A549 (cell line): ENCODE data around the gene ZCWPW1. TPM values are rescaled to one million over a fixed set of nuclear protein-coding genes. Genes with fewer than 3 reads are reported as not detected.

ENCODE experiments used
- ATAC-seq, 2 experiments: fragments of 200-7000 bp in 1 of 2; fragments of >200 bp in 1 of 2; cut with Nextera tagmentation in 1 of 2; cut with Tn5 transposase in 1 of 2; 3 replicates each; pipeline versions ENCODE4 v1.8.0 to v1.9.1; 2018 to 2020; ENCODE audit warnings: mild to moderate bottlenecking in 1 of 2, moderate library complexity in 1 of 2
- CTCF ChIA-PET: fragments of 300-600 bp; sonication (Branson Sonifier 250); formaldehyde crosslinking; extraction: SDS; loops from one replicate; lab custom pipeline; 2021; ENCODE audit warnings: antibody characterized with exemption, inconsistent platforms; lab: Yijun Ruan, JAX
- POLR2A ChIA-PET: fragments of 350-600 bp; formaldehyde crosslinking; extraction: SDS; loops from one replicate; lab custom pipeline; 2021; ENCODE audit warnings: antibody characterized with exemption, inconsistent platforms; lab: Yijun Ruan, JAX
- DNase-seq, 2 experiments: peaks; one replicate each; pipeline versions ENCODE4 v3.0.0 to v3.0.0-alpha.2; 2011 to 2016; ENCODE audit warnings: low read depth in 1 of 2, low spot score in 1 of 2
- FAIRE-seq: peaks from 2 replicates; lab custom pipeline; 2011; peaks lifted over from hg19 to GRCh38; lab: Jason Lieb, UNC
- H3K27ac ChIP-seq, 2 experiments: fragments of >200 bp; sonication (Bioruptor Twin); formaldehyde crosslinking; 3 replicates each; pipeline ENCODE4 v1.5.1; 2016 to 2017
- H3K4me1 ChIP-seq: fragments of >200 bp; sonication (Bioruptor Twin); formaldehyde crosslinking; 3 replicates; pipeline ENCODE4 v1.6.1; 2016
- H3K4me2 ChIP-seq: fragments of >200 bp; sonication (Bioruptor Twin); formaldehyde crosslinking; 3 replicates; pipeline ENCODE4 v1.6.1; 2016
- H3K4me3 ChIP-seq: fragments of >200 bp; sonication (Bioruptor Twin); formaldehyde crosslinking; 3 replicates; pipeline ENCODE4 v1.5.1; 2016
- H3K9me3 ChIP-seq: fragments of >200 bp; sonication (Bioruptor Twin); formaldehyde crosslinking; 3 replicates; pipeline ENCODE4 v1.6.1; 2016
- CBX8 ChIP-seq: fragments of 200-600 bp; sonication (generic); IDR thresholded peaks from 2 replicates; pipeline ENCODE4 v1.6.1; 2016
- ESRRA ChIP-seq: fragments of 150-350 bp; IDR thresholded peaks from 2 replicates; pipeline ENCODE4 v1.6.1; 2014; ENCODE audit warnings: mild to moderate bottlenecking, low read length, borderline replicate concordance
- FOSL2 ChIP-seq, 2 experiments: fragments of 450-650 bp in 1 of 2; fragments of >200 bp in 1 of 2; sonication (Bioruptor Twin) in 1 of 2; formaldehyde crosslinking; IDR thresholded peaks; 2 replicates each; pipeline versions ENCODE4 v1.5.0 to v1.6.1; 2016 to 2020; ENCODE audit warnings: mild to moderate bottlenecking in 1 of 2, moderate library complexity in 1 of 2
- HEYL ChIP-seq: fragments of 250-450 bp; sonication (Bioruptor Pico); IDR thresholded peaks from 2 replicates; pipeline ENCODE4 v1.8.0; 2021; ENCODE audit warnings: mild to moderate bottlenecking, moderate library complexity
- MAFK ChIP-seq: fragments of 450-650 bp; IDR thresholded peaks from 2 replicates; pipeline ENCODE4 v1.6.1; 2014; ENCODE audit not compliant: partially characterized antibody
- MAZ ChIP-seq: fragments of 150-350 bp; IDR thresholded peaks from 2 replicates; pipeline ENCODE4 v1.6.1; 2014; ENCODE audit warnings: antibody characterized with exemption, low read depth, low read length, borderline replicate concordance
- NFE2L2 ChIP-seq: fragments of 150-350 bp; conservative IDR thresholded peaks from 2 replicates; pipeline ENCODE4 v1.6.1; 2014; ENCODE audit warnings: low read length
- RNF2 ChIP-seq: fragments of 200-600 bp; sonication (generic); IDR thresholded peaks from 2 replicates; pipeline ENCODE4 v1.6.1; 2016; ENCODE audit warnings: low read depth, mild to moderate bottlenecking, antibody characterized with exemption, moderate library complexity, borderline replicate concordance
- SREBF2 ChIP-seq: fragments of 450-650 bp; IDR thresholded peaks from 2 replicates; pipeline ENCODE4 v1.6.1; 2014; ENCODE audit warnings: mild to moderate bottlenecking, moderate library complexity
- TFCP2L1 ChIP-seq: fragments of 250-450 bp; sonication (Bioruptor Pico); IDR thresholded peaks from 2 replicates; pipeline ENCODE4 v1.5.0; 2021; ENCODE audit warnings: mild to moderate bottlenecking
- ZFP36 ChIP-seq: fragments of 450-650 bp; IDR thresholded peaks from 2 replicates; pipeline ENCODE4 v1.6.1; 2014; ENCODE audit warnings: borderline replicate concordance; ENCODE audit not compliant: partially characterized antibody
- ZNF302 ChIP-seq: fragments of 250-450 bp; sonication (Bioruptor Pico); IDR thresholded peaks from 2 replicates; pipeline ENCODE4 v1.9.0; 2021; ENCODE audit warnings: inconsistent platforms, mild to moderate bottlenecking, moderate library complexity
- ZSCAN20 ChIP-seq: fragments of 250-450 bp; sonication (Bioruptor Pico); IDR thresholded peaks from 2 replicates; pipeline ENCODE4 v1.8.0; 2022; ENCODE audit warnings: mild to moderate bottlenecking, moderate library complexity
- WGBS: methylation state at CpG from one replicate; pipeline ENCODE4 v1.1.6; 2017; ENCODE audit errors: missing lambda C conversion rate; 5-methylcytosine and 5-hydroxymethylcytosine counted together
- polyA plus RNA-seq, 4 experiments: library from polyadenylated mRNA; depleted of rRNA in 3 of 4; stranded (reverse); fragments of >200 nt; fragmentation: RNase III in 1 of 4; extraction: RNeasy Plus Mini Kit Qiagen cat#74134 plus additional on column Dnase treatment in 1 of 4; gene quantifications; 2 replicates in 3 of 4; 3 replicates in 1 of 4; pipeline ENCODE4 v1.2.3, GENCODE V29; 2011 to 2017
- TF ChIP-seq, protein P1 (sequence below): fragments of 200-600 bp; sonication (generic); IDR thresholded peaks from 2 replicates; pipeline ENCODE4 v1.6.1; 2016; ENCODE audit warnings: antibody characterized with exemption, mild to moderate bottlenecking, moderate library complexity
- TF ChIP-seq, protein P2 (sequence below): IDR thresholded peaks from 2 replicates; pipeline ENCODE4 v1.6.1; 2012
- TF ChIP-seq, protein P3 (sequence below): fragments of >200 bp; sonication (Bioruptor Twin); formaldehyde crosslinking; IDR thresholded peaks from 2 replicates; pipeline ENCODE4 v1.6.1; 2016
- TF ChIP-seq, protein P4 (sequence below): fragments of 150-350 bp; IDR thresholded peaks from 2 replicates; pipeline ENCODE4 v1.6.1; 2014; ENCODE audit warnings: low read depth, mild to moderate bottlenecking, low read length
- TF ChIP-seq, protein P5 (sequence below): fragments of 450-650 bp; IDR thresholded peaks from 2 replicates; pipeline ENCODE4 v1.6.1; 2014; ENCODE audit warnings: antibody characterized with exemption
- TF ChIP-seq, protein P6 (sequence below): fragments of >200 bp; sonication (Bioruptor Twin); formaldehyde crosslinking; IDR thresholded peaks from 3 replicates; pipeline ENCODE4 v1.5.1; 2016

ZCWPW1 gene
- polyA plus RNA-seq, 2 of the 4 experiments (the other 2 are of a cell fraction), result 2.0 to 4.2 TPM

DNA sequence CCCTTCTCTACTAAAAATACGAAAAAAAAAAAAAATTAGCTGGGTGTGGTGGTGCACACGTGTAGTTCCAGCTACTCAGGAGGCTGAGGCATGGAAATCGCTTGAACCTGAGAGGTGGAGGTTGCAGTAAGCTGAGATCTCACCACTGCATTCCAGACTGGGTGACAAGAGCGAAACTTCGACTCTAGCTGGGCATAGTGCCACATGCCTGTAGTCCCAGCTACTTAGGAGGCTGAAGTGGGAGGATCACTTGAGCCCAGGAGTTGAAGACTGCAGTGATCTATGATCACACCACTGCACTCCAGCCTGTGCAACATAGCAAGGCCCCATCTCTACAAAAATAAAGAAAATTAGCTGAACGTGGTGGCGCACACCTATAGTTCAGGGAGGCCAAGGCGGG is 36.8 kb upstream of the ZCWPW1 start:
- ATAC-seq (no peak), FAIRE-seq (no peak), DNase-seq (no peak)
- H3K27ac ChIP-seq, result no peak overlapping the region
- ChIA-PET POLR2A (interaction anchor here (0.8 to 1.0 kb wide), 2 partner anchors 14 to 36 kb away, joined by 3 to 6 read pairs; partner anchors contain the start of genes MEPCE and ZCWPW1), CTCF (interaction anchor here (0.6 to 11.9 kb wide), 18 partner anchors 9 to 387 kb away, joined by 3 to 273 read pairs (median 3); partner anchors contain the start of genes NYAP1, POP7, SLC12A9 and TSC22D4)
- H3K4me3 ChIP-seq, result no peak overlapping the region
- peaks cover 5% of the 10 kb centered on the region; the same call in 2 of the 3 replicates for H3K4me1 ChIP-seq
- WGBS, result 78% methylated on average over 8 of the region's 8 CpGs
- no peak for TF ChIP-seq SREBF2
- TF ChIP-seq FOSL2 (IDR thresholded peaks at IDR 0.05), result no peak
- TF ChIP-seq FOSL2 (CRISPR knock-in tag; IDR thresholded peaks at IDR 0.05), result no peak
- TF ChIP-seq CBX8, result no peak
- TF ChIP-seq, protein P1, sequence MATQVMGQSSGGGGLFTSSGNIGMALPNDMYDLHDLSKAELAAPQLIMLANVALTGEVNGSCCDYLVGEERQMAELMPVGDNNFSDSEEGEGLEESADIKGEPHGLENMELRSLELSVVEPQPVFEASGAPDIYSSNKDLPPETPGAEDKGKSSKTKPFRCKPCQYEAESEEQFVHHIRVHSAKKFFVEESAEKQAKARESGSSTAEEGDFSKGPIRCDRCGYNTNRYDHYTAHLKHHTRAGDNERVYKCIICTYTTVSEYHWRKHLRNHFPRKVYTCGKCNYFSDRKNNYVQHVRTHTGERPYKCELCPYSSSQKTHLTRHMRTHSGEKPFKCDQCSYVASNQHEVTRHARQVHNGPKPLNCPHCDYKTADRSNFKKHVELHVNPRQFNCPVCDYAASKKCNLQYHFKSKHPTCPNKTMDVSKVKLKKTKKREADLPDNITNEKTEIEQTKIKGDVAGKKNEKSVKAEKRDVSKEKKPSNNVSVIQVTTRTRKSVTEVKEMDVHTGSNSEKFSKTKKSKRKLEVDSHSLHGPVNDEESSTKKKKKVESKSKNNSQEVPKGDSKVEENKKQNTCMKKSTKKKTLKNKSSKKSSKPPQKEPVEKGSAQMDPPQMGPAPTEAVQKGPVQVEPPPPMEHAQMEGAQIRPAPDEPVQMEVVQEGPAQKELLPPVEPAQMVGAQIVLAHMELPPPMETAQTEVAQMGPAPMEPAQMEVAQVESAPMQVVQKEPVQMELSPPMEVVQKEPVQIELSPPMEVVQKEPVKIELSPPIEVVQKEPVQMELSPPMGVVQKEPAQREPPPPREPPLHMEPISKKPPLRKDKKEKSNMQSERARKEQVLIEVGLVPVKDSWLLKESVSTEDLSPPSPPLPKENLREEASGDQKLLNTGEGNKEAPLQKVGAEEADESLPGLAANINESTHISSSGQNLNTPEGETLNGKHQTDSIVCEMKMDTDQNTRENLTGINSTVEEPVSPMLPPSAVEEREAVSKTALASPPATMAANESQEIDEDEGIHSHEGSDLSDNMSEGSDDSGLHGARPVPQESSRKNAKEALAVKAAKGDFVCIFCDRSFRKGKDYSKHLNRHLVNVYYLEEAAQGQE, result no peak
- no peak for TF ChIP-seq ESRRA
- H3K4me2 ChIP-seq, result no peak overlapping the region
- H3K9me3 ChIP-seq, result no peaks in the 10 kb centered on the region

DNA sequence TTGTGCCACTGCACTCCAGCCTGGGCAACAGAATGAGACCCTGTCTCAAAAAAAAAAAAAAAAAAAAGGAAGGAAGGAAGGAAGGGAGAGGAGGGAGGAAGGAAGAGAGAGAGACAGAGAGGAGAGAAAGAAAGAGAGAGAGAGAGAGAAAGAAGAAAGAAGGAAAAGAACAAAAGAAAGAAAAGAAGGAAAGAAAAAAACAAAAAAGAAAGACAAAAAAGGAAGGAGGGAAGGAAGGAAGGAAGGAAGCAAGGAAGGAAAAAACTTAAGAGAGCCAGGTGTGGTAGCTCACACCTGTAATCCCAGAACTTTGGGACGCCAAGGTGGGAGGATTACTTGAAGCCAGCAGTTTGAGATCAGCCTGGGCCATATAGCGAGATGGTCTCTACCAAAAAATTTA is 36.3 kb upstream of the ZCWPW1 start:
- WGBS, result 87% methylated on average over 2 of the region's 2 CpGs
- POLR2A ChIA-PET, result interaction anchor here (1.0 kb wide), 1 partner anchor 36 kb away, joined by 6 read pairs; the partner anchor contains the start of genes MEPCE and ZCWPW1
- no peak for ATAC-seq
- no peaks in the 10 kb centered on the region for H3K9me3 ChIP-seq
- DNase-seq, result no peak
- no peak overlapping the region for H3K4me3 ChIP-seq
- H3K27ac ChIP-seq, result no peak overlapping the region
- peaks cover 5% of the 10 kb centered on the region; the same call in 2 of the 3 replicates for H3K4me1 ChIP-seq
- CTCF ChIA-PET, result interaction anchor here (0.8 to 11.9 kb wide), 9 partner anchors 12 to 241 kb away, joined by 3 to 273 read pairs (median 5); partner anchors contain the start of genes NYAP1, POP7 and TSC22D4
- H3K4me2 ChIP-seq, result no peak overlapping the region
- TF ChIP-seq ZFP36 (no peak), ZSCAN20 (CRISPR knock-in tag) (no peak)
- no peak for FAIRE-seq

DNA sequence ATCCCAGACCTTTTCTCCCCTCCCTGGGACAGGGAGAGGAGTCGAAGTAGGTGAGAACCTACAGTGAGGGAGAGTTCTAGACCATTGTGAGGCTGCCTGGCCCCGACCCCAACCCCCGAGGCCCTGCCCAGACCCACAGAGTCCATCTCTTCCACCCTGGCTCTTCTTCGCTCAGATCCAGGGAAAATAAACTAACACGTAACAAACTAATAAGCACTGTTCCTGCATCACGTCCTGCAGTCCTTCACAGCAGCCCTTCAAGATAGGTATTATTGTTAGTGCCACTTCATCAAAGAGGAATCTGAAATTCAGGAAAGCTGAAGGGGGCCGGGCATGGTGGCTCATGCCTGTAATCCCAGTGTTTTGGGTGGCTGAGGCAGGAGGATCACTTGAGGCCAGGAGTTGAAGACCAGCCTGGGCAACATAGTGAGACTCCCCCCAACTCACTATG is 35.7 kb upstream of the ZCWPW1 start, which contains the start of gene SPACDR:
Gene SPACDR, minus strand, starts transcription at position 51 of the 451 bp plus-strand sequence. CDS start 235 bp downstream, outside the sequence.
- no peak within 1 kb of the TSS for H3K27ac ChIP-seq
- FAIRE-seq (no peak), DNase-seq (no peak), ATAC-seq (no peak)
- no peaks in the 10 kb centered on the region for H3K9me3 ChIP-seq
- no peak within 1 kb of the TSS for H3K4me3 ChIP-seq
- WGBS, result 60% methylated on average over 7 of the region's 7 CpGs
- ChIA-PET CTCF (interaction anchor here (1.0 to 11.9 kb wide), 5 partner anchors 12 to 241 kb away, joined by 3 to 273 read pairs (median 56); partner anchors contain the start of genes NYAP1, POP7 and TSC22D4), POLR2A (interaction anchor here (0.6 kb wide), 1 partner anchor 155 kb away, joined by 3 read pairs; no protein-coding TSS in a partner anchor)
- H3K4me1 ChIP-seq, result peaks cover 5% of the 10 kb centered on the region; the same call in 2 of the 3 replicates
- TF ChIP-seq TFCP2L1 (no peak), MAFK (no peak), HEYL (CRISPR knock-in tag) (no peak), MAZ (no peak), ZNF302 (CRISPR knock-in tag) (no peak), NFE2L2 (no peak), RNF2 (no peak)
- TF ChIP-seq, protein P2, sequence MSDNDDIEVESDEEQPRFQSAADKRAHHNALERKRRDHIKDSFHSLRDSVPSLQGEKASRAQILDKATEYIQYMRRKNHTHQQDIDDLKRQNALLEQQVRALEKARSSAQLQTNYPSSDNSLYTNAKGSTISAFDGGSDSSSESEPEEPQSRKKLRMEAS, result no peak
- TF ChIP-seq, protein P1, result no peak
- TF ChIP-seq, protein P3, sequence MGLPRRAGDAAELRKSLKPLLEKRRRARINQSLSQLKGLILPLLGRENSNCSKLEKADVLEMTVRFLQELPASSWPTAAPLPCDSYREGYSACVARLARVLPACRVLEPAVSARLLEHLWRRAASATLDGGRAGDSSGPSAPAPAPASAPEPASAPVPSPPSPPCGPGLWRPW, result no peak
- TF ChIP-seq, protein P4, sequence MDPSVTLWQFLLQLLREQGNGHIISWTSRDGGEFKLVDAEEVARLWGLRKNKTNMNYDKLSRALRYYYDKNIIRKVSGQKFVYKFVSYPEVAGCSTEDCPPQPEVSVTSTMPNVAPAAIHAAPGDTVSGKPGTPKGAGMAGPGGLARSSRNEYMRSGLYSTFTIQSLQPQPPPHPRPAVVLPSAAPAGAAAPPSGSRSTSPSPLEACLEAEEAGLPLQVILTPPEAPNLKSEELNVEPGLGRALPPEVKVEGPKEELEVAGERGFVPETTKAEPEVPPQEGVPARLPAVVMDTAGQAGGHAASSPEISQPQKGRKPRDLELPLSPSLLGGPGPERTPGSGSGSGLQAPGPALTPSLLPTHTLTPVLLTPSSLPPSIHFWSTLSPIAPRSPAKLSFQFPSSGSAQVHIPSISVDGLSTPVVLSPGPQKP, result no peak
- TF ChIP-seq, protein P5, sequence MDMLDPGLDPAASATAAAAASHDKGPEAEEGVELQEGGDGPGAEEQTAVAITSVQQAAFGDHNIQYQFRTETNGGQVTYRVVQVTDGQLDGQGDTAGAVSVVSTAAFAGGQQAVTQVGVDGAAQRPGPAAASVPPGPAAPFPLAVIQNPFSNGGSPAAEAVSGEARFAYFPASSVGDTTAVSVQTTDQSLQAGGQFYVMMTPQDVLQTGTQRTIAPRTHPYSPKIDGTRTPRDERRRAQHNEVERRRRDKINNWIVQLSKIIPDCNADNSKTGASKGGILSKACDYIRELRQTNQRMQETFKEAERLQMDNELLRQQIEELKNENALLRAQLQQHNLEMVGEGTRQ, result no peak
- TF ChIP-seq, protein P6, sequence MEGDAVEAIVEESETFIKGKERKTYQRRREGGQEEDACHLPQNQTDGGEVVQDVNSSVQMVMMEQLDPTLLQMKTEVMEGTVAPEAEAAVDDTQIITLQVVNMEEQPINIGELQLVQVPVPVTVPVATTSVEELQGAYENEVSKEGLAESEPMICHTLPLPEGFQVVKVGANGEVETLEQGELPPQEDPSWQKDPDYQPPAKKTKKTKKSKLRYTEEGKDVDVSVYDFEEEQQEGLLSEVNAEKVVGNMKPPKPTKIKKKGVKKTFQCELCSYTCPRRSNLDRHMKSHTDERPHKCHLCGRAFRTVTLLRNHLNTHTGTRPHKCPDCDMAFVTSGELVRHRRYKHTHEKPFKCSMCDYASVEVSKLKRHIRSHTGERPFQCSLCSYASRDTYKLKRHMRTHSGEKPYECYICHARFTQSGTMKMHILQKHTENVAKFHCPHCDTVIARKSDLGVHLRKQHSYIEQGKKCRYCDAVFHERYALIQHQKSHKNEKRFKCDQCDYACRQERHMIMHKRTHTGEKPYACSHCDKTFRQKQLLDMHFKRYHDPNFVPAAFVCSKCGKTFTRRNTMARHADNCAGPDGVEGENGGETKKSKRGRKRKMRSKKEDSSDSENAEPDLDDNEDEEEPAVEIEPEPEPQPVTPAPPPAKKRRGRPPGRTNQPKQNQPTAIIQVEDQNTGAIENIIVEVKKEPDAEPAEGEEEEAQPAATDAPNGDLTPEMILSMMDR, result no peak
- H3K4me2 ChIP-seq, result no peak within 1 kb of the TSS
